SU-DHL-6 (cell line): Measurements from ENCODE around the gene FANK1.

Experiments used
- H2AFZ ChIP-seq: fragments of 200-600 bp; sonication (generic); 2 replicates; pipeline ENCODE4 v1.6.1; 2014; ENCODE audit warnings: low read depth, mild to moderate bottlenecking, moderate library complexity, mixed read lengths, antibody characterized with exemption, low read length; ENCODE audit not compliant: severe bottlenecking
- H3F3A ChIP-seq: fragments of 200-600 bp; shearing (Covaris generic); 2 replicates; pipeline ENCODE4 v1.6.0; 2016; ENCODE audit warnings: antibody characterized with exemption, mild to moderate bottlenecking; ENCODE audit not compliant: insufficient read depth
- H3K27ac ChIP-seq: fragments of 200-600 bp; sonication (generic); 2 replicates; pipeline ENCODE4 v1.5.1; 2016; ENCODE audit warnings: low read depth, mild to moderate bottlenecking, low read length, moderate library complexity, mixed read lengths
- H3K27me3 ChIP-seq: fragments of 200-600 bp; sonication (generic), shearing (Covaris generic); 2 replicates; pipeline ENCODE4 v1.6.0; 2014; ENCODE audit warnings: mild to moderate bottlenecking, low read length
- H3K36me3 ChIP-seq: fragments of 200-600 bp; sonication (generic); 2 replicates; pipeline ENCODE4 v1.6.1; 2014; ENCODE audit warnings: mild to moderate bottlenecking, low read length, mixed read lengths
- H3K4me2 ChIP-seq: fragments of 300-600, 200-600 bp; shearing (Covaris generic), sonication (generic); 2 replicates; pipeline ENCODE4 v1.6.0; 2014; ENCODE audit warnings: low read length, low read depth, mild to moderate bottlenecking; ENCODE audit not compliant: poor library complexity, severe bottlenecking
- H3K4me3 ChIP-seq: fragments of 200-600 bp; sonication (generic); 2 replicates; pipeline ENCODE4 v1.5.1; 2014; ENCODE audit warnings: antibody characterized with exemption, low read length, mild to moderate bottlenecking, mixed read lengths; ENCODE audit not compliant: insufficient read depth, poor library complexity, severe bottlenecking
- H3K79me2 ChIP-seq: fragments of 200-600 bp; sonication (generic); 2 replicates; pipeline ENCODE4 v1.6.1; 2014; ENCODE audit warnings: mild to moderate bottlenecking, low read length, moderate library complexity; ENCODE audit not compliant: insufficient read depth
- H3K9ac ChIP-seq: fragments of 200-600 bp; sonication (generic); 2 replicates; pipeline ENCODE4 v1.7.0; 2014; ENCODE audit warnings: mild to moderate bottlenecking, low read length
- H3K9me2 ChIP-seq: fragments of 200-600 bp; sonication (generic); replicated peaks from 2 replicates; pipeline ENCODE4 v1.6.1; 2014; ENCODE audit warnings: low read length; ENCODE audit not compliant: insufficient read depth
- H3K9me3 ChIP-seq: fragments of 200-600 bp; sonication (generic); 2 replicates; pipeline ENCODE4 v1.6.1; 2014; ENCODE audit warnings: low read length, mixed read lengths; ENCODE audit not compliant: insufficient read depth
- H4K20me1 ChIP-seq: fragments of 200-600 bp; sonication (generic); 2 replicates; pipeline ENCODE4 v1.6.1; 2014; ENCODE audit warnings: low read depth, mild to moderate bottlenecking, antibody characterized with exemption, low read length, moderate library complexity, mixed read lengths
- EZH2phosphoT487 ChIP-seq: fragments of 200-600 bp; sonication (generic), shearing (Covaris generic); conservative IDR thresholded peaks from 2 replicates; pipeline ENCODE4 v1.6.1; 2018; ENCODE audit warnings: mild to moderate bottlenecking, antibody characterized with exemption, low read length, moderate library complexity, mixed read lengths
- TF ChIP-seq, protein P1 (sequence below): fragments of 200-600 bp; sonication (generic); IDR thresholded peaks from one replicate; pipeline ENCODE4 v1.5.1; 2017; ENCODE audit warnings: antibody characterized with exemption, mild to moderate bottlenecking, low read length, moderate library complexity; ENCODE audit not compliant: insufficient read depth, poor library complexity, severe bottlenecking

Gene FANK1

GRCh38 chr10:126006906-126007305 is 110.5 kb downstream of the FANK1 start:
- Histone ChIP-seq H3K79me2 (no peaks in the 10 kb centered on the region), H3F3A (no peaks in the 10 kb centered on the region), H3K4me2 (no peak overlapping the region), H2AFZ (no peak overlapping the region), H3K27me3 (no peaks in the 10 kb centered on the region), H3K9me3 (no peaks in the 10 kb centered on the region), H3K9me2 (no peaks in the 10 kb centered on the region), H4K20me1 (no peaks in the 10 kb centered on the region), H3K36me3 (no peaks in the 10 kb centered on the region), H3K4me3 (no peak overlapping the region), H3K9ac (no peak overlapping the region), H3K27ac (no peak overlapping the region)
- TF ChIP-seq, protein P1, sequence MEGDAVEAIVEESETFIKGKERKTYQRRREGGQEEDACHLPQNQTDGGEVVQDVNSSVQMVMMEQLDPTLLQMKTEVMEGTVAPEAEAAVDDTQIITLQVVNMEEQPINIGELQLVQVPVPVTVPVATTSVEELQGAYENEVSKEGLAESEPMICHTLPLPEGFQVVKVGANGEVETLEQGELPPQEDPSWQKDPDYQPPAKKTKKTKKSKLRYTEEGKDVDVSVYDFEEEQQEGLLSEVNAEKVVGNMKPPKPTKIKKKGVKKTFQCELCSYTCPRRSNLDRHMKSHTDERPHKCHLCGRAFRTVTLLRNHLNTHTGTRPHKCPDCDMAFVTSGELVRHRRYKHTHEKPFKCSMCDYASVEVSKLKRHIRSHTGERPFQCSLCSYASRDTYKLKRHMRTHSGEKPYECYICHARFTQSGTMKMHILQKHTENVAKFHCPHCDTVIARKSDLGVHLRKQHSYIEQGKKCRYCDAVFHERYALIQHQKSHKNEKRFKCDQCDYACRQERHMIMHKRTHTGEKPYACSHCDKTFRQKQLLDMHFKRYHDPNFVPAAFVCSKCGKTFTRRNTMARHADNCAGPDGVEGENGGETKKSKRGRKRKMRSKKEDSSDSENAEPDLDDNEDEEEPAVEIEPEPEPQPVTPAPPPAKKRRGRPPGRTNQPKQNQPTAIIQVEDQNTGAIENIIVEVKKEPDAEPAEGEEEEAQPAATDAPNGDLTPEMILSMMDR = no peak
- TF ChIP-seq EZH2phosphoT487 = no peak

DNA sequence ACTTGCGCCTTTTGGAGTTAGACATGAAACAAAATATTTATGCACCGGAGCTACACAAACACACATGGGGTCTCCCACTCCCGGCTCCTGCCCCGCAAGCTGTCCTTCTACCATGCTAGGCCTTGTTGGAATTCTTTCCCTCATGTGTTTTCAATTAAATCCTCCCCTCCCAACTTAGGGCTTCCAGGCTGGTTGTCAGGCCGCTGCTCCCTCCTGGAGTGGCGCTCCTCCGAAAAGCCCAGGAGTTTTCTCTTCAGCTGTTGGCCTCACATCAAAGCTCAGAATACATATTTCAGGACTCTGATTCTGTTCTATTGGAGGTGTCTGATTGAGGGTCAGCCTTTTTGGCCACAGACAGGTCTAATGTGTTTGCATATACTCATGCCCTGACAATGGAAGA is 113.3 kb downstream of the FANK1 start:
- TF ChIP-seq, protein P1 = no peak
- TF ChIP-seq EZH2phosphoT487 = no peak

DNA sequence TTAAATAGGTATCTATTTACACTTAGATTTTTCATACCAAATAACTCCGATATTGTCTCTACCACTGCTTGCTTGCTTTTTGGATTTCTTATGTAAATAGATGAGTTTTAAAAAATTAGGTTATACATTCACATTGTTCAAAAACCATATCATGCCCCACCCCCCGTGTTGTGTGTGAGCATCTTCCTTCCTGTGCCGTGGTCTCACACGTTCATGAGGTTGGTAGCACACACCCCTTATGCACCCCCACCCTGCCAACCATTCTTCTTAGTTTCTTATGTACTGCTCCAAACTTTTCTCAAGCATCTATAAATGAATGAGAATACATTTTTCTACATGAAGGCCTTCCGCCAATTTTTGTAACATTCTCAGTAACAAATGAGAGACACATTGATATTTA is 115.6 kb downstream of the FANK1 start:
- H3F3A ChIP-seq = no peaks in the 10 kb centered on the region
- no peaks in the 10 kb centered on the region for H3K9me3 ChIP-seq
- no peaks in the 10 kb centered on the region for H3K36me3 ChIP-seq
- no peak overlapping the region for H2AFZ ChIP-seq
- H3K4me3 ChIP-seq = no peak overlapping the region
- TF ChIP-seq, protein P1 = no peak
- TF ChIP-seq EZH2phosphoT487 = no peak
- H3K9ac ChIP-seq = no peak overlapping the region
- no peaks in the 10 kb centered on the region for H3K27me3 ChIP-seq
- H3K27ac ChIP-seq = no peak overlapping the region
- no peaks in the 10 kb centered on the region for H3K9me2 ChIP-seq
- no peaks in the 10 kb centered on the region for H3K79me2 ChIP-seq
- H4K20me1 ChIP-seq = no peaks in the 10 kb centered on the region
- H3K4me2 ChIP-seq = no peak overlapping the region

More for the DNA sequence above, 113.3 kb downstream of the FANK1 start:
- Histone ChIP-seq H3K36me3 (no peaks in the 10 kb centered on the region), H3K79me2 (no peaks in the 10 kb centered on the region), H3K4me3 (no peak overlapping the region), H3F3A (no peaks in the 10 kb centered on the region), H2AFZ (no peak overlapping the region), H3K9ac (no peak overlapping the region), H3K27me3 (no peaks in the 10 kb centered on the region), H3K27ac (no peak overlapping the region), H3K4me2 (no peak overlapping the region), H3K9me3 (no peaks in the 10 kb centered on the region), H3K9me2 (no peaks in the 10 kb centered on the region), H4K20me1 (no peaks in the 10 kb centered on the region)
